HG03558 (cell line): Measurements from ENCODE around the gene TMEM178B.

ENCODE experiments used
- ATAC-seq: cut with Tn5 transposase; IDR thresholded peaks from one replicate; pipeline ENCODE4 v1.9.1; 2021; ENCODE audit warnings: moderate number of reproducible peaks; ENCODE audit not compliant: unreplicated experiment; ENCODE audit errors: extremely low read depth

The TMEM178B gene

DNA sequence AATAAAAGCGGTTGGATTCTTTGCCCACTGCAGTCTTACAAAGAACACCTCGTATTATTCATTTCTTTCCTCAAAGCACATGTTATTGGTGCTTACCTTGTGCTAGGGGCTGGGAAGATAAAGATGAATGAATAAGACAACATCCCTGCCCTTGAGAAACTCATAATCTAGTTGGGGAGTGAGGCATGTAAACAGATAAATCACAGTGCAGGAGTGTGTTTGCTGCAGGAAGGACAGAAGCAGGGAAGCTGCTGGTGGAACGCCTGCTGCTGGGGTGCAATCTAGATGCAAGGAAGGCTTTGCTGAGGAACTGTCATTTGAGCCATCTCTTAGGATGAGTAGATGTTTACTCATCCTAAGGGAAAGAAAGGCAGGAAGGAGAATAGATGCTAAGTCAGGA is 135.6 kb downstream of the TMEM178B start:
- no peak for ATAC-seq

DNA sequence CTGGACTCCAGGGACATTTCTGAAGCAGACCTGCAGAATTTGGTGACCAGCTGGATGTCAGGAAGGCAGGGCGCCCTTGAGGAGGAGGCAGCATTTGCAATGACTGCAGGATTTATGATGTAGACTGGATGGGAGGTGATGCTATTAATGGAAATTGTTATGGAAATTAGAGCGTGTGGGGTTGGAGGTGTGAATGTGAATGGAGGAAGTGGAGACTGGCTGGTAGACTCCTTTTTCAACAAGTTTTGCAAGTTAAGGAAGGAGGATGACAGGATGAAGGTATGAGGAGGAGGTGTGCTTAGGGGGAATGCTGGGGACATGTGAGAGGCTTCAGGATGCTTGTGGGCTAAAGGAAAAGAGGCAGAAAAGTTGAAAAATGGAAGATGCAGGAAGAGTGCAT is 137.0 kb downstream of the TMEM178B start:
- ATAC-seq: no peak

DNA sequence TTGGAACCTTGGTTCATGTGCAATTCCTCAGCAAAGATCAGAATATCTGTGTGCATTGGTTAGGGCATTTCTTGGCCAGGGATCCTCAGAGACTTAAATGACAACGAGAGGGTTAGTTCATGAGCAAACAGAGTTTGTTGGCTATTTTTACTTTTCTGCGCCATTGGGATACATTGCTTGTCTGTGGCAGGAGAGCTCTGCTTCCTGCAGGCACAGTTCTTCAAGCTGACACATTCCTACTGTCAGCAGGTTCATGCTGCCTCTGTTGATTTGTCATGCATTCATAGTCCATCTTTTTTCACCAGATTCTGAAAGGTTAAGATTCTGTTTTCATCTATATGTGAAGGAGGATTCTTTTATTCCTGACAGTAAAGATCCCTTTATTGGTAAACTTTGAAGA is 139.4 kb downstream of the TMEM178B start:
- ATAC-seq: no peak

DNA sequence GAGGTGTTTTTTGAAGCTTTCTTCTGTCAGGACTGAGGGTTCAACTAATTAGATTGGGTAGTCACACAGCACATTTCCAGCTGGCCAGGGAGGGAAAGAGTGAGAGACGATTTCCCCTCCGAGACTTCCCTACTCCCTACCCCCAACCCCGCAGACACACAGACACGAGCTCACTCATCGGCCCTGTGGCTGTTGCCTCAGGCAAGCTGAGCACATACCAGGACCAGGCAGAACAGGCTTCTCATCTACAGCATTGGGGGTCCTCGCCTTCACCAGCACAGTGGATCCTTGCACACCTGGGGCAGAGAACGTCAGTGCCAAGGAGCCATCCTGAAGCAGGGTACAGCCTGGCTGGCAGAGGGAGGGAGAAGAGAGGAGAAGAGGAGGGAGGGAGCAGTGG is 144.1 kb downstream of the TMEM178B start:
- no peak for ATAC-seq

DNA sequence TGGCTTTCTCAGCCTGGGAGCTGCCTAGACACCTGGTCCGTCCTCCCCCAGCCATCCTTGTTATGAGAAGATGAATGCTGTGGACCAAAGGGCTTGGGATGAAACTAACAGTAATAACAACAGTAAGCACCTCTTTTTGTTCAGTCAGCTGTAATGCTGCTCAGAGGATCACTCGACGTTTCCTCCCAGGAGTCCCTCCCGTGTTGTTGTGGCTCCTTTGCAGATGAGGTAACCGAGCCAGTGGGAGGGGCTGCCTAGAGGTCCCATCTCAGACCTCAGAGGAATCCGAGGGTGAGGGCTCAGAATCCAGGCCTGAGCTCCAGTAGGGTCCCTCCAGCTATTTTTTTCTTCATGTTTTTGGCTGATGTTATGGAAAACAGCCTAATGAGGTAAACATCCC is 145.1 kb downstream of the TMEM178B start:
- no peak for ATAC-seq

DNA sequence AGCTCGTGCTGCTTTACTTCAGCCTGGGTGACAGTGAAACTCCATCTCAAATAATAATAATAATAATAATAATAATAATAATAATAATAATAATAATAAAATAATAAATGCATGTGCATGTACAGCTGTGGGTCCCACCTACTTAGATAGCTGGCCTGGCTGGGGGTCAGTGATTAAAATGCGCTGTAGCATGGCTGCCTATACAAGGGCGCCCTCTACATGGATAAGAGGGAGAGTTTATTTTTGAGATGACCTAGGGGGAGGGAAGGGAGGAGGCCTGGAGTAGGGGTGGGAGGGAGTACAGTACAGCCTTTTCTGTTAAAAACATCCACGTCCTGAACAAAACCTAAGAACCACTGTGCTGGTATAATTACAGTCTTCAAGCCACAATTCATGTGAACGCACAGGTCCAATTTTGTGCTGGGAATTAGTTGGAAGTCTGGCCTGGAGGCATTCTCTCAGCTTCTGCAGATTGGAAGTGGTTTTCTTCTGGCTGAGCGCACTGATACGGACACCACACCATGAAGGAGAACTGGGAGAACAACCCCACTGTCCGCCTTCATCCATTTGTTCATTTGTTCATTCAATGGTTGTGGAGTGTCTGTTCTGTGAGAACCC is 146.5 kb downstream of the TMEM178B start:
- ATAC-seq: no peak

DNA sequence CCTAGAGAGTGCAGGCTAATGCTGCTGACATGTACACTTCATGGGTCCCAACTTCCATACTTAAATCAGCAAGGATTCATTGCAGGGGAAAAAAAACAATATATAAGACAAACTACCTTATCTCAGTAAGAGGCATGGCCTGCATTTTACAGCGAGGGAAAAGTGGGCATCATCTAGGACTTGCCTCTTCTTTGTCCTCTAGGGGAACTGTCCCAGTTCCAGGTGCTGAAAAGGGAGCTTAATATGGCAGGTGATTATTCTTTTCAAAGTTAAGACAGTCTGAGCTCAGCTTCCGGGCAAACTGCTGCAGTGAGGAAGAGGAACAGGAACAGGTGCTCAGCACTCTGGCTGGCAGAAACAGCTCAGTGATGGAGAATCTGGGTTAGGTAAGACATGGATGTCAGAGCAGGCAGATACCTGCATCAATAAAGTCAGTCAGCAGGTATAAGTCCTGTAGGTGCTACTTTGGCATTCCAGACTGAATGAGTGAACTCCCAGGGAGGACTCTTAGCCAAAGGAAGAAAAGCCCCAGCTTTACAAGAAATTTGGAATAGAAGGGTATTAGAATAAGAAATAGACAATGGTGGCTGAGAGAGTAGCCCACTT is 147.2 kb downstream of the TMEM178B start:
- no peak for ATAC-seq

DNA sequence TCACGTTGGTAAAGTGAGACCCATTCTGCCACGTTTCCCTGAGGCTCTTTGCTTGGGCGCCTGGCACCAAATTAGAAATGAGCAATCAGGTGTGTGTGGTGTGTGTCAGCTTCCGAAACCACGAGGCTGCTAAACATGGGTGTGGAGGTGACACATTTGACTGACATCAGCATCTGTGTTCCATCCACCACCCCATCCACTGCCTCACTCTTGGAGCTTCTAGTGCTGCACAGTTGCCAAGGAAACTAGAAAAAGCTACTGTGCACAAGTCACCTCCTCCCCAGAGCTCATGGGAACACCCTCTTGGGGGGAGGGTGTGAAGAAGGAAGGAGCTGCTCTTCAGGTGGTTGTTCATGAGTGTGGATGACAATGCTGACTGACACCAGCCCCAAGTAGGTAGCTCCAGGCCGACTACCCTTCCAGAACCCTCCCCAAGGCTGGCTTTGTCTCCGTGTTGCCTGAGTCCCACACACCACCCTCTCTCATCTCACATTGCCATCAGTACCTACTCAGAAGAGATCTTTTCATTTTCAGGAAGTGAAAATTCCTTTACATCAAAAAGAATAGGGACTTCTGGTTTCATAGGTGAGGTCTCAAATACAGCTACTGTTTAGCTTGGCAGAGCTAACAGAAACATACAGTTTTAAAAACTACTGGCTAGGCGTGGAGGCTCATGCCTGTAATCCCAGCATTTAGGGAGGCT is 152.2 kb downstream of the TMEM178B start:
- no peak for ATAC-seq

DNA sequence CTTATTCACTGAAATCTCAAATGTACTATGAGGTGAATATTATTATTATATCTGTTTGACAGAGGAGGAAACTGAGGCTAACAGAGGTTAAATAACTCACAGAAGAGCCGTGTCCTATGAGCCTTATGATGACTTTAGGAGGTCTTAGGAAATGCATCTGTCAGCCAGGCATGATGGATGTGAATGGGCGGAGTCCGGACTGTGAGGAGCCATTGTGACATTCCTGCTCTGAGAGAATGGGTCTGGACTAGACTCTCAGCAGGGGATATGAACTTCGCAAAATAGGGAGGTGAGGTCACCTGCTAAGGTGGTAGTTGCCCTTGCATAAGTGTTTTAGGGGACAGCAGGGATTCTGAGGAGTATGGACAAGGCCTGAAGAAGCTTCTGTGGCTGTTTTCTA is 153.6 kb downstream of the TMEM178B start:
- ATAC-seq: no peak

DNA sequence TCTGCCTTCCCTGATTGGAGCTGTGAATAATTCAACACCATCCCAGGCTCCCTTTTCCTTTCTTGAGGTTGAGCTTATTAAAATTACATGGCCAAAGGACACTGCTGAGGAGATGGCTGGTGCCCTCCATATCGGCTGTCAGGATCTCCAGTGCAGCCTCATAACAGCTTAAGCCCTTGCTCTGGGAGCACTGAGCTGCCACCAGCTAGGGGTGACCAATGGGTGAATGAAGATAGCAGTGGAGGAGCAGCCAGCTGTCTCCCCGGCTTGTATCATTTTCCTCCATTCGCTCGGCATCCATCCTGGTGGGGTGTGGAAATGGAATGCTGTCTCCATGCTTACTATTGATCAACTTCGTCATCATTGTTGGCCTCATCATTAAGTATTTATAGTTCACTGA is 154.6 kb downstream of the TMEM178B start:
- ATAC-seq: no peak

DNA sequence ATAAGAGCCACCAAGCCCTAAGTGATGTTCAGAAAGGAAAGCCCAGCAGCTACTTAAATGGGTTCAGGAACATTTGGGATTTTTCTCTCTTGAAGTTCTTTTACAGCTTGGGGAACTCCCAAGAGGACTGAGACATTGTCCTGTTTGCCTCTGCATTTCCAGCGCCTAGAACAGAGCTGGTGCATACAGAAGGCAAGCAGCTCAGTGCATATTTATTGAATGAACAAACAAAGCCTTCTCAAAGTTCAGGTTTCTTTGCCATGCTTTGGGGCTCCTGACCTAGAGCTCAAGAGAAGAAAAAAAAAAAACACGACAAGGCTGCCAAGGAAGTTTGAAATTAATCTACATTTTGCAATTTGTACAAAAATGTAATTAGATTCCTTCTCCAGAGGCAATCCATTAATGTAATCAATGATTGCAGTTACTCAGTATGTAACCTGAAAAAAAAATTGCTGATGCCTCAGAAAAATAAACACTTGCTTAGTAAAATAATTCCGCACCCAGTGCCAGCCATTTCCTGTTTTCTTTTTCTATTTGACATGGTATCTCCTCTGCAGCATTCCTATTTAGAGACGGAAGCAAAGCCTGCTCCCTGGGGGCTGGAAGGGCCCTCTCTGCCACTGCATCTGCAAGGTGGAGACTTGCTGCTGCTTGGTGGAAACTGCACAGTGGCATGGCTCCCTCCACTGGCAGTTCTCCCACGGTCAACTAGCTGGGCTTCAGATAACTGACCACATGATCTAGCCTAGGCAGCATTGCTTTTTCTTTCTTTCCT is 157.3 kb downstream of the TMEM178B start:
- ATAC-seq: no peak

DNA sequence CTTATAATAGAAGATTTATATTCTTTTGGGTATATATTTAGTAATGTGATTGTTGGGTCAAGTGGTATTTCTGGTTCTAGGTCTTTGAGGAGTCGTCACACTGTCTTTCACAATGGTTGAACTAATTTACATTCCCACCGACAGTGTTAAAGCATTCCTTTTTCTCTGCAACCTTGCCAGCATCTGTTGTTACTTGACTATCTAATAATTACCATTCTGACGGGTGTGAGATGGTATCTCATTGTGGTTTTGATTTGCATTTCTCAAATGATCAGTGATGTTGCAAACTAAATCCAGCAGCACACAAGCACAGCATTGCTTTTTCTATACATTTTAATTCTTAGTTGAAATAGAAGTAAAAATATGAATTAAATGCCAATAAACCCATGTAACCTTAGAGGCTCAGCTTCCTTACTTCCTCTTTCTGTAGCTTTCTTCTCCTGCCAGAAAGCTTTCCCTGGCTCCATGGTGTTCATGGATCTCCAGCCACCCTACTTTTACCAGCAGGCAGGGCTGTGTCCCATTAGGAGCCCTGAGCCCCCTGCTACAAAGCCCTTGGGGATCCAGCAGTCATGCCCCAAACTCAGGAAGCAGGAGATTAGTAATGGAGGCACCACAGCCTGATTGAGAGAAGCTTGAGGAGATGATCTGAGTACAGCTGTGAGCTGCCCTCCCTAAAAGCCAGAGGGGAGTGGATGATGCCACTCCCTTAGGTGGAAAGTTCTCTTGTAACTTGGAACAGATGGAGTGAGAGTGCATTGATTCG is 158.6 kb downstream of the TMEM178B start:
- ATAC-seq: no peak

DNA sequence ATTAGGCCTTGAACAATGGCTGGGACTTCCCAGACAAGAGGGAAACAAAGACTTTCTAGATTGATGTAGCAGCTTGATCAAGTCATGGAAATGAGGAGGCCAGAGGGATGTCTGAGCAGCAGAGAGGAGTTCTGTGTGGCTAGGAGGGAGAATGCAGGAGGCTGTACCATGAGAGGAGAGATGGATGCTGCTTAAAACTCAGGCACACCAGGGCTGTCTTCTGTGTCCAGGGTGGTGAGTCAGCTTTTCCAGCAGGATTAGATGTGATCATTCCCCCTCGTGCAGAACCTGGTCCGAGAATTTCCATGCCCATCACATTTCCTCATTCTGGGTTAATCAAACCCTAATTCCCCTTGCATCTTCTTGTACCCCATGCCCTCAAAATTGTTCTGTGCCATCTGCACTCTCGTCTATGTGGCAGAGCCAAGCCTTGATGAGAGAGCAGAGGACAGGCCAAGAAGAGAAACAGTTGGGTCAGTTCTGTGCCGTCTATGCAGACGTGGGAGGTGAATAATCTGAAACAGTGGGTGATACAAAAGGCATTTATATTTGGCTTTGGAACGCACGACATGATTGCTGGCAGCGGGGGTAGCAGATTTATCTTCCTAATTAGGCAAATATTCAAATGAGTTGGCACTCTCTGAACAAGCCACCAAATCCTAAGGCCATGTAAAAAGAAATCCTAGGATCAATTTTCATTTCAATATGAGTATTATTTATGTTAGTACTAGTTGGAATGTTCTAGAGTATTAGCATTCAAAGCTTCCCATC is 160.7 kb downstream of the TMEM178B start:
- no peak for ATAC-seq

DNA sequence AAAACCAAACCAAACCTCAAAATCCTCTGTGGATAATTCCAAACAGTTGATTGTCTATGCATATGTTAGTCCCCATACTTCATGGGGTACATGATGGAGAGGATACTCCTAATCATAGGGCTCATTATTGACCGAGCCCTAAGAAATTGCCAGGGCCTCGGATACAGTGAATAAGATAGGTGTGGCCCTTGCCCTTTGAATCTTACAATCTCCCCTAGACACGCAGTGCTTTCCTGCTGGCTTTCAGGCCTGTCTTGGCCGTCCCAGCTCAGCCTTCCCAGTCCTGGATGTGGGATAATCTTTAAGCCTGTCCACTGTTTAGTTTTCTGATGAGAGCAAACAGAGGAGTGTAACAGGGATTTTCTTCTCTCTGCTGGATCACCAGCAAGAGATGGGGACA is 161.8 kb downstream of the TMEM178B start:
- no peak for ATAC-seq

DNA sequence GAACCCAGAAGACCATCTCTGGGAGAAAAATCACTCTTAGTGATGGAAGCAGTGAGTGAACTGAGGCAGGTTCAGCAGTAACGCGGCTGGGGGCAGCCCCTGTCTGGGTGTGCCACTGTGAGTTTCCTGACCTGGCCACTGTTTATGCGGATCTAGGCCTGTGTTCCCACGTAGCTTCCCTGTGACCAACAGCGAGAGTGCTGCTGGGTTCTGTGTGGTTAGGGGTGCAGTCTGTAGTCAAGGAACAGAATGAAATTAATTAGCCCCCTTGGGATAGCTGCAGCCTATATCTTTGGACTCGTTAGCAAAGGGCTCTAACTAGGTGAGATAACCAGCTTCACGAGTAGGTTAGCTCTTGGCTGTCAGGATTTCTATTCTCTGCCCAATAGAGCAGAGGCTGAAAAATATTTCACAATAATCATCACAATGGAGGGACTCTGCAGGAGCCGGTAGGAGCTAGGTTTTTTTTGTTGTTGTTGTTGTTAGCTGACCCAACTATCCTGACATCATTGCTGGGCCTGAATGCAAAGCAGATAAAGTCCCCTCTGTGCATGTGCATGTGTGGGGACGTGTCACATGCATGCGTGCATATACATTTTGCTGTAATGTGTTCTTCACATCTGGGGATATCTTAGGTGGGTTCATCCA is 164.9 kb downstream of the TMEM178B start:
- ATAC-seq: no peak

DNA sequence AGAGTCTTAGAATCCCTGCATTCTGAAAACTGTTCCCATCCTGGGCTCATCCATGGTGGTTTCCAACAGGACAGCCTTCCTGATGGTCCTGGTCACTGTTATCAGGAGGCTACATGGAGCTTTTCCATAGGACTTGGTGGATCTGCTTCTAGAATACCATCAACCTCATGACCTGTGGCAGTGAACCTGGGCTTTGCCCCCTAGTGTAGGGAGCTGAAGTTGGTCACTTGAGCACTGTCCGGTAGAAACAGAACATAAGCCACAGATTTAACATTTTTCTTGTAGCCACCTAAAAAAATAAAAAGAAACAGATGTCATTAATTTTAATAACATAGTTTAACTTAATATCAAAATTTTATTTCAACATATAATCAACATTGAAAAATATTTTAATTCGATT is 165.8 kb downstream of the TMEM178B start:
- ATAC-seq: no peak

DNA sequence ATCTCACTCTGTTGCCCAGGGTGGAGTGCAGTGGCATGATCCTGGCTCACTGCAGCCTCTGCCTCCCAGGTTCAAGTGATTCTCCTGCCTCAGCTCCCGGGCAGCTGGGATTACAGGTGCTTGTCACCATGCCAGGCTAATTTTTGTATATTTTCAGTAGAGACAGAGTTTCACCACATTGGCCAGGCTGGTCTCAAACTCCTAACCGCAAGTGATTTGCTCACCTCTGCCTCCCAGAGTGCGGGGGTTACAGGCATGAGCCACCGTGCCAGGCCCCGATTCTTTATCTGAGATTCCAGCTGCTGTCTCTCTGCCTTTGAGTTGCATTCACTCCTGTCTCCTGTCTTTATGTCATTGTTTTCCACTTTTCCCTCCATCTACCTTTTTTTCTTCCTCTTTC is 168.7 kb downstream of the TMEM178B start:
- ATAC-seq: no peak

DNA sequence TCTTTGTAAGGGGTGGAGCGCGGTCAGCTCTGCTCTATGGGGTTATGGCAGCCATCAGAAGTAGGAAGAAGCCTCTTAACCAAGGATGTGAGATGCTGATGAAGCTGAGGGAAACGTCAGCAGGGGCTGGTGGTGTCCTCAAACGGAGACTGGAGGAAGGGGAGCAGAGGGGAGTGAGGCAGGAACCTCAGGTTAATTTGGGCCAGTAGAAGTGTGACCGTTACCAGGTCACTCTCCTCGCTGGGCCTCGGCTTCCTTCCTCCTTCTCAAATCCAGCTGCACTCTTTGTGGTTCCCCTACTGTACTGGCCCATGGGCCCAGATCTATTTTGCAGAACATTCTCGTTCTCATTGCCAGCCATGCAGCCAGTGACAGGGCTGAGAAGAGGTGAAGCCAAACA is 169.5 kb downstream of the TMEM178B start:
- no peak for ATAC-seq

DNA sequence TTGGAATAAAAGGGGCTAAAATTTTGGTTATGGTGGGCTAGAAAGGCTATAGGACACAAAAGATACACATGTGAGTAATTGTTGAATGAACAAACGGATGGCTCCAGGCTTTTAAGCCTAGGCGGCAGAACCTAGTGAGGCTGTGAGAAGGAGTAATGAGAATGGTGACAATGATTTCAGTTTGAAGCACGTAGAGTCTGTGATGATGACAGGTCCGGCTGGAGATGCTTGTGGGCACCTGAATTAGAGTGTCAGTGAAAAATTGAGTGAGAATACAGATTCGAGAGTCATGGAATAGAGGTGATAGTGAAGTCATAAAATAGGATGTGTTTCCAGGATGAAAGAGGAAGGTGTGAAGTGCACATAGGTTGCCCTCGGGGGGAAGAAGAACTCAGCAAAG is 170.6 kb downstream of the TMEM178B start:
- no peak for ATAC-seq
